ENCODE data around the gene RUBCN. TPM values are rescaled to one million over a fixed set of nuclear protein-coding genes. Genes with fewer than 3 reads are reported as not detected.

Gene RUBCN
- 37.9 TPM for total RNA-seq (2021; ENCODE audit: unreplicated experiment)
- polyA plus RNA-seq (2012; ENCODE audit: insufficient read length) = 19.8 TPM
- Bru-seq, nascent RNA = percentile 66 among the genes with signal in this experiment
- BruChase-seq, experiment 1, labeled RNA remaining after a 2-hour chase = percentile 78 among the genes with signal in this experiment
- percentile 81 among the genes with signal in this experiment for BruChase-seq, experiment 2, labeled RNA remaining after a 6-hour chase
- long read RNA-seq, partial matches to known transcripts = 3 of 11 reads
- long read RNA-seq, other reads (novel, unspliced or antisense) = 6 of 11 reads

- H3K36me3 ChIP-seq (ENCODE audit: control insufficient read depth, insufficient read depth, low read length) = no peaks in the 10 kb centered on the region
- intact Hi-C loops (cut with micrococcal nuclease; ENCODE audit: unreplicated experiment) (no loop called here), in situ Hi-C loops (cut with HindIII; ENCODE audit: low pct_unique_long_range_greater_than_20kb, low sequenced_read_pairs) (loop anchor here (10.0 kb wide), 1 partner anchor 142 kb away; no protein-coding TSS in a partner anchor)
- ATAC-seq = peak; percentile 99
- H3K4me3 ChIP-seq (ENCODE audit: low read depth in 2 of 2, low read length in 2 of 2) = peak within 1 kb of the TSS; percentile 67 to 98
- ChIA-PET POLR2A (interaction anchor here (0.7 kb wide), 1 partner anchor 101 kb away, joined by 3 read pairs; no protein-coding TSS in a partner anchor), CTCF (no interaction called here)
- no peak for DNase-seq (ENCODE audit: low read depth, low spot score)
- H3K9me3 ChIP-seq (ENCODE audit: control insufficient read depth, insufficient read depth, low read depth, low read length) = no peaks in the 10 kb centered on the region
- peak within 1 kb of the TSS; percentile 90 for H3K27ac ChIP-seq (ENCODE audit: low read length)
- H3K27me3 ChIP-seq (ENCODE audit: control insufficient read depth, insufficient read depth, low read length) = no peaks in the 10 kb centered on the region
- TF ChIP-seq TCF7L2 (IDR thresholded peaks at IDR 0.05; ENCODE audit: low read depth, low read length) (peak; percentile 36; the same call in 1 of the 2 replicates), POLR2AphosphoS5 (IDR thresholded peaks at IDR 0.05; ENCODE audit: low read depth, low read length) (peak; percentile 90), REST (IDR thresholded peaks at IDR 0.05; ENCODE audit: insufficient read depth in 1 of 2, low read depth in 2 of 2, low read length in 1 of 2) (no peak), SIN3A (IDR thresholded peaks at IDR 0.05; ENCODE audit: borderline replicate concordance, insufficient read depth, low read depth, low read length) (peak; percentile 18; the same call in 1 of the 2 replicates), CTCF (IDR thresholded peaks at IDR 0.05) (no peak)
- peaks cover 23% of the 10 kb centered on the region for H3K4me1 ChIP-seq (ENCODE audit: control insufficient read depth, insufficient read depth, low read length)
- BruUV-seq (replicated peaks) = no TSS peak
Measured at GRCh38 chr3:197736491-197737318, at the start of gene RUBCN. Gene RUBCN (minus strand): TSS chr3:197736904. CDS start chr3:197736719, 185 bp downstream.

GRCh38 chr3:197784019-197784585 lies 47.4 kb upstream of the RUBCN start:
- no TSS peak for BruUV-seq (replicated peaks)
- ChIA-PET POLR2A (no interaction called here), CTCF (no interaction called here)
- Histone ChIP-seq H3K4me1 (ENCODE audit: control insufficient read depth, insufficient read depth, low read length) (no peaks in the 10 kb centered on the region), H3K27ac (ENCODE audit: low read length) (no peak overlapping the region), H3K9me3 (ENCODE audit: control insufficient read depth, insufficient read depth, low read depth, low read length) (no peaks in the 10 kb centered on the region), H3K36me3 (ENCODE audit: control insufficient read depth, insufficient read depth, low read length) (peaks cover 29% of the 10 kb centered on the region), H3K27me3 (ENCODE audit: control insufficient read depth, insufficient read depth, low read length) (no peaks in the 10 kb centered on the region), H3K4me3 (ENCODE audit: low read depth in 2 of 2, low read length in 2 of 2) (no peak overlapping the region)
- intact Hi-C loops (cut with micrococcal nuclease; ENCODE audit: unreplicated experiment) = no loop called here
- ATAC-seq = no peak
- DNase-seq (ENCODE audit: low read depth, low spot score) = no peak
- in situ Hi-C loops (cut with HindIII; ENCODE audit: low pct_unique_long_range_greater_than_20kb, low sequenced_read_pairs) = no loop called here
- no peak for TF ChIP-seq TCF7L2 (IDR thresholded peaks at IDR 0.05; ENCODE audit: low read depth, low read length)
- TF ChIP-seq SIN3A (IDR thresholded peaks at IDR 0.05; ENCODE audit: borderline replicate concordance, insufficient read depth, low read depth, low read length) = no peak
- no peak for TF ChIP-seq POLR2AphosphoS5 (IDR thresholded peaks at IDR 0.05; ENCODE audit: low read depth, low read length)
- TF ChIP-seq CTCF (IDR thresholded peaks at IDR 0.05) = no peak
- TF ChIP-seq REST (IDR thresholded peaks at IDR 0.05; ENCODE audit: insufficient read depth in 1 of 2, low read depth in 2 of 2, low read length in 1 of 2) = no peak

Measured in Panc1 (cell line).